H1 (cell line): ENCODE measurements around the gene FAM163A. TPM values are rescaled to one million over a fixed set of nuclear protein-coding genes. Genes with fewer than 3 reads are reported as not detected.

ENCODE experiments used
- CTCF ChIA-PET: fragments of 300-600 bp; sonication (Branson Sonifier 250); formaldehyde crosslinking; loops from one replicate; lab custom pipeline; 2021; ENCODE audit not compliant: partially characterized antibody; lab: Charles Lee
- POLR2A ChIA-PET: fragments of 300-600 bp; sonication (Branson Sonifier 250); formaldehyde crosslinking; loops from one replicate; lab custom pipeline; 2021; ENCODE audit warnings: inconsistent platforms; ENCODE audit not compliant: partially characterized antibody; lab: Charles Lee
- DNase-seq, 2 experiments: peaks; one replicate each; pipeline versions ENCODE4 v3.0.0 to v3.0.0-alpha.2; 2010 to 2022; ENCODE audit warnings: low spot score in 2 of 2, low read depth in 1 of 2, mixed read lengths in 1 of 2
- FAIRE-seq: peaks from 2 replicates; lab custom pipeline; 2011; peaks lifted over from hg19 to GRCh38; lab: Jason Lieb, UNC
- H2AFZ ChIP-seq: 2 replicates; pipeline ENCODE4 v1.8.1; 2012; ENCODE audit warnings: low read length, inconsistent platforms
- H2AK5ac ChIP-seq: 2 replicates; pipeline ENCODE4 v1.6.1; 2013; ENCODE audit warnings: low read depth, low read length
- H2BK120ac ChIP-seq: replicated peaks from 2 replicates; pipeline ENCODE3; 2013; ENCODE audit warnings: low read depth, low read length, inconsistent platforms
- H2BK12ac ChIP-seq: 2 replicates; pipeline ENCODE4 v1.6.1; 2013; ENCODE audit warnings: low read depth, low read length
- H2BK15ac ChIP-seq: 2 replicates; pipeline ENCODE4 v1.6.1; 2013; ENCODE audit warnings: low read length
- H2BK20ac ChIP-seq: 2 replicates; pipeline ENCODE4 v1.6.1; 2013; ENCODE audit warnings: low read length
- H2BK5ac ChIP-seq: 2 replicates; pipeline ENCODE4 v1.6.1; 2013; ENCODE audit warnings: low read depth, low read length
- H3K14ac ChIP-seq: 2 replicates; pipeline ENCODE4 v1.6.1; 2013; ENCODE audit warnings: inconsistent platforms; ENCODE audit not compliant: insufficient read length
- H3K18ac ChIP-seq: 2 replicates; pipeline ENCODE4 v1.6.1; 2013; ENCODE audit warnings: low read length; ENCODE audit errors: extremely low read depth
- H3K23ac ChIP-seq: 2 replicates; pipeline ENCODE4 v1.6.1; 2013; ENCODE audit warnings: inconsistent platforms; ENCODE audit not compliant: insufficient read length
- H3K23me2 ChIP-seq: 2 replicates; pipeline ENCODE4 v1.6.1; 2013; ENCODE audit warnings: low read depth, low read length
- H3K27ac ChIP-seq: 2 replicates; pipeline ENCODE4 v1.6.1; 2011; ENCODE audit warnings: low read depth, low read length, inconsistent platforms
- H3K27me3 ChIP-seq, 4 experiments: replicated peaks in 1 of 4; 1 replicate in 1 of 4; 2 replicates in 3 of 4; pipeline versions ENCODE4 v1.6.1 to v1.8.1; 2011 to 2013; ENCODE audit warnings: low read length in 3 of 4, mild to moderate bottlenecking in 3 of 4, inconsistent platforms in 2 of 4, mixed read lengths in 2 of 4, moderate library complexity in 1 of 4; ENCODE audit not compliant: control insufficient read depth in 3 of 4, insufficient read depth in 3 of 4; ENCODE audit errors: extremely low read depth in 1 of 4
- H3K36me3 ChIP-seq, 4 experiments: 2 replicates each; pipeline versions ENCODE4 v1.6.1 to v1.8.1; 2011 to 2013; ENCODE audit warnings: mild to moderate bottlenecking in 4 of 4, low read length in 3 of 4, moderate library complexity in 2 of 4, control low read depth in 1 of 4, inconsistent platforms in 1 of 4; ENCODE audit not compliant: insufficient read depth in 4 of 4, control insufficient read depth in 2 of 4
- H3K4ac ChIP-seq: replicated peaks from 2 replicates; pipeline ENCODE3; 2013; ENCODE audit warnings: low read length, low read depth, mixed read lengths, inconsistent platforms; ENCODE audit not compliant: insufficient read length
- H3K4me1 ChIP-seq, 4 experiments: replicated peaks in 1 of 4; 1 replicate in 1 of 4; 2 replicates in 3 of 4; pipeline versions ENCODE4 v1.6.1 to v1.8.1; 2011 to 2013; ENCODE audit warnings: low read length in 3 of 4, inconsistent platforms in 2 of 4, mixed read lengths in 1 of 4; ENCODE audit not compliant: insufficient read depth in 4 of 4, control insufficient read depth in 3 of 4
- H3K4me2 ChIP-seq, 2 experiments: 2 replicates each; pipeline versions ENCODE4 v1.6.1 to v1.8.1; 2011 to 2013; ENCODE audit warnings: low read depth in 2 of 2, low read length in 2 of 2, control low read depth in 1 of 2, inconsistent platforms in 1 of 2, mild to moderate bottlenecking in 1 of 2; ENCODE audit not compliant: insufficient read depth in 1 of 2
- H3K4me3 ChIP-seq, 4 experiments: fragments of 200-600, 300-600 bp in 1 of 4; sonication (generic), shearing (Covaris generic), sonication (Bioruptor Twin) in 1 of 4; 2 replicates each; pipeline versions ENCODE4 v1.5.1 to v1.8.1; 2011 to 2016; ENCODE audit warnings: low read length in 4 of 4, low read depth in 3 of 4, control low read depth in 2 of 4, inconsistent platforms in 2 of 4, mild to moderate bottlenecking in 2 of 4, mixed read lengths in 1 of 4, moderate library complexity in 1 of 4; ENCODE audit not compliant: insufficient read depth in 2 of 4; ENCODE audit errors: extremely low read depth in 1 of 4
- H3K56ac ChIP-seq: replicated peaks from 2 replicates; pipeline ENCODE3; 2013; ENCODE audit warnings: low read depth, mild to moderate bottlenecking, mixed read lengths, low read length, inconsistent platforms; ENCODE audit not compliant: insufficient read length
- H3K79me1 ChIP-seq: 2 replicates; pipeline ENCODE4 v1.6.1; 2013; ENCODE audit warnings: low read depth, low read length, control low read depth
- H3K79me2 ChIP-seq, 2 experiments: 2 replicates each; pipeline versions ENCODE4 v1.6.1 to v1.8.1; 2012 to 2013; ENCODE audit warnings: low read length in 2 of 2, mild to moderate bottlenecking in 2 of 2, inconsistent platforms in 1 of 2; ENCODE audit not compliant: insufficient read depth in 2 of 2, control insufficient read depth in 1 of 2
- H3K9ac ChIP-seq, 4 experiments: replicated peaks in 1 of 4; 1 replicate in 1 of 4; 2 replicates in 3 of 4; pipeline versions ENCODE4 v1.6.1 to v1.8.1; 2011 to 2013; ENCODE audit warnings: low read depth in 3 of 4, low read length in 3 of 4, control low read depth in 2 of 4, mild to moderate bottlenecking in 2 of 4, moderate library complexity in 2 of 4, inconsistent platforms in 1 of 4; ENCODE audit errors: extremely low read depth in 1 of 4
- H3K9me3 ChIP-seq, 2 experiments: 2 replicates each; pipeline versions ENCODE4 v1.6.1 to v1.8.1; 2012 to 2013; ENCODE audit warnings: mild to moderate bottlenecking in 2 of 2, moderate library complexity in 2 of 2, control low read depth in 1 of 2, inconsistent platforms in 1 of 2, low read depth in 1 of 2, low read length in 1 of 2, mixed read lengths in 1 of 2; ENCODE audit not compliant: insufficient read depth in 2 of 2
- H4K20me1 ChIP-seq, 2 experiments: replicated peaks in 1 of 2; 2 replicates each; pipeline versions ENCODE3 to v1.8.1; 2011 to 2013; ENCODE audit warnings: inconsistent platforms in 2 of 2, low read length in 2 of 2, mild to moderate bottlenecking in 1 of 2; ENCODE audit not compliant: insufficient read depth in 2 of 2, control insufficient read depth in 1 of 2
- H4K5ac ChIP-seq: 2 replicates; pipeline ENCODE4 v1.6.1; 2013; ENCODE audit warnings: low read length, low read depth, mixed read lengths, inconsistent platforms; ENCODE audit not compliant: insufficient read length
- H4K8ac ChIP-seq: 2 replicates; pipeline ENCODE4 v1.8.0; 2013; ENCODE audit warnings: mild to moderate bottlenecking, moderate library complexity, low read length, inconsistent platforms; ENCODE audit not compliant: insufficient read depth; ENCODE audit errors: extremely low read depth
- H4K91ac ChIP-seq: replicated peaks from 2 replicates; pipeline ENCODE3; 2013; ENCODE audit warnings: low read length, mixed read lengths, inconsistent platforms; ENCODE audit not compliant: insufficient read length
- BCL11A ChIP-seq, 2 experiments: IDR thresholded peaks; one replicate each; pipeline ENCODE4 v1.6.1; 2011; ENCODE audit warnings: low read depth in 2 of 2, low read length in 2 of 2, mild to moderate bottlenecking in 2 of 2
- GABPA ChIP-seq: IDR thresholded peaks from 2 replicates; pipeline ENCODE4 v1.6.1; 2011; ENCODE audit warnings: mild to moderate bottlenecking, low read length, moderate library complexity, borderline replicate concordance; ENCODE audit not compliant: insufficient read depth
- TBP ChIP-seq: IDR thresholded peaks from 2 replicates; pipeline ENCODE4 v1.6.1; 2011; ENCODE audit warnings: low read depth, low read length, improper control_type of control experiment
- WGBS, 2 experiments: shearing (Covaris generic) in 1 of 2; methylation state at CpG; one replicate each; pipeline versions ENCODE4 v1.1.6 to v1.1.7; 2013 to 2015; ENCODE audit warnings: low lambda C conversion rate in 2 of 2, mixed read lengths in 2 of 2, inconsistent platforms in 1 of 2, low coverage in 1 of 2, missing lambda C conversion rate in 1 of 2; ENCODE audit not compliant: insufficient replicate concordance in 2 of 2, insufficient coverage in 1 of 2, insufficient read length in 1 of 2; ENCODE audit errors: extremely low coverage in 1 of 2, missing lambda C conversion rate in 1 of 2; 5-methylcytosine and 5-hydroxymethylcytosine counted together
- polyA plus RNA-seq, 7 experiments: library from polyadenylated mRNA; depleted of rRNA in 3 of 7; stranded (reverse) in 5 of 7; unstranded in 2 of 7; fragments of >200 nt in 5 of 7; fragments of 200-250 nt in 2 of 7; gene quantifications; 1 replicate in 5 of 7; 2 replicates in 1 of 7; 4 replicates in 1 of 7; pipeline versions ENCODE4 v1.2.1 to v1.2.3, GENCODE V29; 2011 to 2013; ENCODE audit warnings: missing spikeins in 2 of 7, mixed read lengths in 2 of 7
- total RNA-seq: library from RNA; stranded (reverse); fragmentation: NEBNext Ultra II Directional; extraction: Animal tissue kit (Norgen Biotek cat#: 25700); gene quantifications from 2 replicates; pipeline ENCODE4 v1.2.1, GENCODE V29; 2021

The FAM163A gene
- total and polyA plus RNA-seq, 2 of the 8 experiments (the other 6 are each of a cell fraction or from before 2014, with no cell fraction given) = 0.13 to 0.18 TPM

- Histone ChIP-seq H2BK5ac (no peak overlapping the region), H3K23ac (no peak overlapping the region), H3K9me3 (no peaks in the 10 kb centered on the region), H2BK20ac (no peak overlapping the region), H4K91ac (no peak overlapping the region), H4K5ac (no peak overlapping the region), H4K20me1 (no peaks in the 10 kb centered on the region), H3K14ac (no peak overlapping the region), H2BK120ac (no peak overlapping the region), H2AK5ac (no peak overlapping the region), H3K56ac (no peak overlapping the region), H3K9ac (no peak overlapping the region), H3K36me3 (no peaks in the 10 kb centered on the region), H3K27me3 (no peaks in the 10 kb centered on the region), H4K8ac (no peak overlapping the region), H2BK12ac (no peak overlapping the region), H3K4me3 (no peak overlapping the region), H2AFZ (no peak overlapping the region), H3K4ac (no peak overlapping the region), H3K18ac (no peak overlapping the region)
- 92% methylated on average over 2 of the region's 2 CpGs; no CpG with 5 or more reads in 1 of the 2 experiments for WGBS, 2 experiments
- FAIRE-seq = no peak
- CTCF ChIA-PET = interaction anchor here (0.8 to 4.5 kb wide), 4 partner anchors 12 to 69 kb away, joined by 3 to 22 read pairs (median 3); no protein-coding TSS in a partner anchor
- DNase-seq = no peak
- TF ChIP-seq GABPA (no peak), BCL11A (IDR thresholded peaks at IDR 0.05; ENCODE audit: low read depth in 2 of 2, low read length in 2 of 2) (no peak), TBP (no peak)
- TF ChIP-seq, all 59 proteins: peak for 0
- no peak overlapping the region for H3K4me2 ChIP-seq
- H3K79me2 ChIP-seq = no peaks in the 10 kb centered on the region
- no peaks in the 10 kb centered on the region for H3K4me1 ChIP-seq
- POLR2A ChIA-PET = no interaction called here
- H3K23me2 ChIP-seq = no peaks in the 10 kb centered on the region
- no peaks in the 10 kb centered on the region for H3K79me1 ChIP-seq
- H2BK15ac ChIP-seq = no peak overlapping the region
- H3K27ac ChIP-seq = no peak overlapping the region
These were observed 33.7 kb downstream of the FAM163A start for GRCh38 chr1:179776831-179777230.
